ENCODE results near the gene DLGAP1.

DLGAP1 gene

GRCh38 chr18:3683483-3683882 is 771.6 kb downstream of the DLGAP1 start:
- Histone ChIP-seq H3K36me3 (no peaks in the 10 kb centered on the region), H3K4me1 (no peaks in the 10 kb centered on the region), H3K27me3 (no peaks in the 10 kb centered on the region), H3K9me3 (no peaks in the 10 kb centered on the region), H3K4me3 (ENCODE audit: low read depth, low read length) (no peak overlapping the region)
- TF ChIP-seq CTCF (IDR thresholded peaks at IDR 0.05; ENCODE audit: low read depth, low read length): no peak
- no peak for DNase-seq

- no peaks in the 10 kb centered on the region for H3K4me1 ChIP-seq
- no peak for DNase-seq
- no peak for TF ChIP-seq CTCF (IDR thresholded peaks at IDR 0.05; ENCODE audit: low read depth, low read length)
- no peaks in the 10 kb centered on the region for H3K36me3 ChIP-seq
- H3K9me3 ChIP-seq: no peaks in the 10 kb centered on the region
- no peak overlapping the region for H3K4me3 ChIP-seq (ENCODE audit: low read depth, low read length)
- no peaks in the 10 kb centered on the region for H3K27me3 ChIP-seq
Observed at GRCh38 chr18:3682061-3682460, 773.0 kb downstream of the DLGAP1 start.

GRCh38 chr18:3679241-3679640 is 775.9 kb downstream of the DLGAP1 start:
- DNase-seq: no peak
- Histone ChIP-seq H3K36me3 (no peaks in the 10 kb centered on the region), H3K4me1 (no peaks in the 10 kb centered on the region), H3K27me3 (no peaks in the 10 kb centered on the region), H3K4me3 (ENCODE audit: low read depth, low read length) (no peak overlapping the region), H3K9me3 (no peaks in the 10 kb centered on the region)
- TF ChIP-seq CTCF (IDR thresholded peaks at IDR 0.05; ENCODE audit: low read depth, low read length): no peak

GRCh38 chr18:3675994-3676393 is 779.1 kb downstream of the DLGAP1 start:
- Histone ChIP-seq H3K4me1 (no peaks in the 10 kb centered on the region), H3K27me3 (no peaks in the 10 kb centered on the region), H3K4me3 (ENCODE audit: low read depth, low read length) (no peak overlapping the region), H3K9me3 (no peaks in the 10 kb centered on the region), H3K36me3 (no peaks in the 10 kb centered on the region)
- DNase-seq: peak; percentile 66
- TF ChIP-seq CTCF (IDR thresholded peaks at IDR 0.05; ENCODE audit: low read depth, low read length): no peak

GRCh38 chr18:3675446-3675845 is 779.7 kb downstream of the DLGAP1 start:
- Histone ChIP-seq H3K9me3 (no peaks in the 10 kb centered on the region), H3K27me3 (no peaks in the 10 kb centered on the region), H3K4me3 (ENCODE audit: low read depth, low read length) (no peak overlapping the region), H3K36me3 (no peaks in the 10 kb centered on the region), H3K4me1 (no peaks in the 10 kb centered on the region)
- TF ChIP-seq CTCF (IDR thresholded peaks at IDR 0.05; ENCODE audit: low read depth, low read length): no peak
- DNase-seq: no peak

- Histone ChIP-seq H3K27me3 (no peaks in the 10 kb centered on the region), H3K36me3 (no peaks in the 10 kb centered on the region), H3K9me3 (no peaks in the 10 kb centered on the region), H3K4me1 (no peaks in the 10 kb centered on the region), H3K4me3 (ENCODE audit: low read depth, low read length) (no peak overlapping the region)
- DNase-seq: no peak
- no peak for TF ChIP-seq CTCF (IDR thresholded peaks at IDR 0.05; ENCODE audit: low read depth, low read length)
Observed at GRCh38 chr18:3671176-3671575, 783.9 kb downstream of the DLGAP1 start.
